GM19397 (cell line): ENCODE results near the gene AKAP12.
"Not testable (repeated sequence)": the region's sequence is repeated elsewhere in the genome, so short reads cannot be mapped to it uniquely, and the experiment has no call there.

Experiments
- ATAC-seq: cut with Tn5 transposase; IDR thresholded peaks from one replicate; pipeline ENCODE4 v1.9.1; 2021; ENCODE audit warnings: mild to moderate bottlenecking, moderate library complexity; ENCODE audit not compliant: unreplicated experiment

Gene AKAP12

DNA sequence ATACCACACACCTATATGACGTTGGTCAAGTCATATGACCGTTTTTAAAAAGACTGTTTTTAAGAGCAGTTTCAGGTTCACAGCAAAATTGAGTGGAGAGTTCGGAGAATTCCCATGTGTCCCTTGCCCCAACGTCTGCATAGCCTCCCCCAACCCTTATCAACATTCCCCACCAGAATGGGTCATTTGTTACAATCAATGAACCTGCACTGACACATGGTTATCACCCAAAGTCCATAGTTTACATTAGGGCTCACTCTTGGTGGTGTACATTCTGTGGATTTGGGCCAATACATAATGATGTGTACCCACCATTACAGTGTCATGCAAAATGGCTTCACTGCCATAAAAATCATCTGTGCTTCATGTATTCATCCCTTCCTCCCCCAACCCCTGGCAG lies 99.6 kb downstream of the AKAP12 start:
- ATAC-seq: no peak

DNA sequence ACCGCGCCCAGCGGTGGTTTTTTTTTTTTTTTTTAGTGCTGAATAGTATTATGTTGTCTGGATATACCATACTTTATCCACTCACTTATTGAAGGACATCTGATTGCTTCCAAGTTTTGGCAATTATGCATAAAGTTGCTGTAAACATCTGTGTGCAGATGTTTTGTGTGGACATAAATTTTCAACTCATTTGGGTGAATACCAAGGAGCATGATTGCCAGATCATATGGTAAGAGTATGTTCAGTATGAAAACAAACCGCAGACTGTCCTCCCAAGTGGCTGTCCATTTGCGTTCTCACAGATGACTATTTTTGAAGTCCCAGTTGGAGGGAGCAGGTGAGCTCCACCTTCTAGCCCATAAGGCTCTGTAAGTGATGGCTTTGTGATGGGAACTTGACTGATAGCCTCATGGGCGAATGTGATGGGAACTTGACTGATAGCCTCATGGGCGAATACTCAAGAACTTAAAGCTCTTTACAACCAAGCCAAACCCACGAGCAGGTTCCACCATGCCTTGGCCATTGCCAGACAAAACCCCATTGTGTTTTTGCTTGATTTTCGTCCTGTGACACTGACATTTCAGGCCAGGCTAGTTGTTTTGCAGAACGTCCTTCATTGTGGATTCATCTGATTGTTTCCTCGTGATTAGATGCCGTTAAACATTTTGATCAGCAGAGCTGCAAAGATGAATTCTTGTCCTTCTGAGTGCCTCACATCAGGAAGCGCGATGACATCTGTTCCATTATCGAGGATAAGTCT lies 100.6 kb downstream of the AKAP12 start:
- no peak for ATAC-seq

DNA sequence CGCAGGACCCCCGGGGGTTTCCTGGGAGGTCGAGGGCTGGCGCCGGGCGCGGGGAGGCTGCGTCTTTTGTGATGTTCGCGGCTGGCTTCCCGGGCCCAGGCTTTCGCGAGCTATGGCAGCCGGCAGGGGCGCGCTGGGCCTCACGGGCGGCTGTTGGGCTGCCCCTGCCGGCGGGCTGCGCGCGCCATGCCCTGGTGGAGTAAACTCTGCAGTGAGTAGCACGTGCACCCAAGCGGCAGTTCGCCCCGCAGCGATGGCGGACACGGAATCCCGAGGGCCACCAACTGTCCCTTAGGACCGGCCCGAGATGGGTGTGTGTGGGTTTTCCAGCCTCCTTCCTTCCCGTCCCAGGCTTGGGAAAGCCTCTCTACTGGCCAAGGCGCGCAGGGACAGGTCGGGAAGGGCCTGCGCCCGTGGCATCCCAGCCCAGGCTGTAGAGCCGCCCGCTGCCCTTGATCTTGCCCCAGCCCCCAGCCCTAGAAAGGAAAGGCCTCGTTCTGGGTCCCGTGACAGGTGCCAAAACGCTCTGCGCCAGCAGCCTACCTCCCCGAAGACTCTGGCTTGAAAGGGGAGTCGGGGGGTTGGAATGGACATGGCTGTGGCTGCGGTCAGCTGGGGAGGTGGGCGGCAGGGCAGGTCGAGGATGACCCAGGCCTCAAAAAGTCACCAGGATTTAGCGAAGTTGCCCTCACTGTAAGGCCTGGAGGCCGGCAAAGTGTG lies 101.9 kb downstream of the AKAP12 start:
- ATAC-seq: no peak

DNA sequence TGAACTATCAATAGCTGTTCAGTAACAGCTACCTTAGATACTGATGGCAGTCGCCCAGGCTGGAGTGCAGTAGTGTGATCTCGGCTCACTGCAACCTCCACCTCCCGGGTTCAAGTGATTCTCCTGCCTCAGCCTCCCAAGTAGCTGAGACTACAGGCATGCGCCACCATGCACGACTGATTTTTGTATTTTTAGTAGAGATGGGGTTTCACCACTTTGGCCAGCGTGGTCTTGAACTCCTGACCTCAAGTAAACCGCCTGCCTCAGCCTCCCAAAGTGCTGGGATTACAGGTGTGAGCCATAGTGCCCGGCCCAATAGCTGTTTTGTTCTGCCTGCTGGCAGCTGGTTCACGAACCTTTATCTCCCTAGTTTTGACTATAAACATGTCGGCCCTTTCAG lies 103.0 kb downstream of the AKAP12 start:
- not testable (repeated sequence) for ATAC-seq

DNA sequence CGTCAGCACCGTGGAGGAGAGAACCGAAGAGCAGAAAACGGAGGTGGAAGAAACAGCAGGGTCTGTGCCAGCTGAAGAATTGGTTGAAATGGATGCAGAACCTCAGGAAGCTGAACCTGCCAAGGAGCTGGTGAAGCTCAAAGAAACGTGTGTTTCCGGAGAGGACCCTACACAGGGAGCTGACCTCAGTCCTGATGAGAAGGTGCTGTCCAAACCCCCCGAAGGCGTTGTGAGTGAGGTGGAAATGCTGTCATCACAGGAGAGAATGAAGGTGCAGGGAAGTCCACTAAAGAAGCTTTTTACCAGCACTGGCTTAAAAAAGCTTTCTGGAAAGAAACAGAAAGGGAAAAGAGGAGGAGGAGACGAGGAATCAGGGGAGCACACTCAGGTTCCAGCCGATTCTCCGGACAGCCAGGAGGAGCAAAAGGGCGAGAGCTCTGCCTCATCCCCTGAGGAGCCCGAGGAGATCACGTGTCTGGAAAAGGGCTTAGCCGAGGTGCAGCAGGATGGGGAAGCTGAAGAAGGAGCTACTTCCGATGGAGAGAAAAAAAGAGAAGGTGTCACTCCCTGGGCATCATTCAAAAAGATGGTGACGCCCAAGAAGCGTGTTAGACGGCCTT lies 110.0 kb downstream of the AKAP12 start:
- ATAC-seq: no peak

DNA sequence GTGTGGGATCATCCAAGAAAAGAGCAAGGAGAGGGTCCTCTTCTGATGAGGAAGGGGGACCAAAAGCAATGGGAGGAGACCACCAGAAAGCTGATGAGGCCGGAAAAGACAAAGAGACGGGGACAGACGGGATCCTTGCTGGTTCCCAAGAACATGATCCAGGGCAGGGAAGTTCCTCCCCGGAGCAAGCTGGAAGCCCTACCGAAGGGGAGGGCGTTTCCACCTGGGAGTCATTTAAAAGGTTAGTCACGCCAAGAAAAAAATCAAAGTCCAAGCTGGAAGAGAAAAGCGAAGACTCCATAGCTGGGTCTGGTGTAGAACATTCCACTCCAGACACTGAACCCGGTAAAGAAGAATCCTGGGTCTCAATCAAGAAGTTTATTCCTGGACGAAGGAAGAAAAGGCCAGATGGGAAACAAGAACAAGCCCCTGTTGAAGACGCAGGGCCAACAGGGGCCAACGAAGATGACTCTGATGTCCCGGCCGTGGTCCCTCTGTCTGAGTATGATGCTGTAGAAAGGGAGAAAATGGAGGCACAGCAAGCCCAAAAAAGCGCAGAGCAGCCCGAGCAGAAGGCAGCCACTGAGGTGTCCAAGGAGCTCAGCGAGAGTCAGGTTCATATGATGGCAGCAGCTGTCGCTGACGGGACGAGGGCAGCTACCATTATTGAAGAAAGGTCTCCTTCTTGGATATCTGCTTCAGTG lies 110.8 kb downstream of the AKAP12 start:
- no peak for ATAC-seq

DNA sequence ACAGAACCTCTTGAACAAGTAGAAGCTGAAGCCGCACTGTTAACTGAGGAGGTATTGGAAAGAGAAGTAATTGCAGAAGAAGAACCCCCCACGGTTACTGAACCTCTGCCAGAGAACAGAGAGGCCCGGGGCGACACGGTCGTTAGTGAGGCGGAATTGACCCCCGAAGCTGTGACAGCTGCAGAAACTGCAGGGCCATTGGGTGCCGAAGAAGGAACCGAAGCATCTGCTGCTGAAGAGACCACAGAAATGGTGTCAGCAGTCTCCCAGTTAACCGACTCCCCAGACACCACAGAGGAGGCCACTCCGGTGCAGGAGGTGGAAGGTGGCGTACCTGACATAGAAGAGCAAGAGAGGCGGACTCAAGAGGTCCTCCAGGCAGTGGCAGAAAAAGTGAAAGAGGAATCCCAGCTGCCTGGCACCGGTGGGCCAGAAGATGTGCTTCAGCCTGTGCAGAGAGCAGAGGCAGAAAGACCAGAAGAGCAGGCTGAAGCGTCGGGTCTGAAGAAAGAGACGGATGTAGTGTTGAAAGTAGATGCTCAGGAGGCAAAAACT lies 111.5 kb downstream of the AKAP12 start:
- ATAC-seq: no peak

DNA sequence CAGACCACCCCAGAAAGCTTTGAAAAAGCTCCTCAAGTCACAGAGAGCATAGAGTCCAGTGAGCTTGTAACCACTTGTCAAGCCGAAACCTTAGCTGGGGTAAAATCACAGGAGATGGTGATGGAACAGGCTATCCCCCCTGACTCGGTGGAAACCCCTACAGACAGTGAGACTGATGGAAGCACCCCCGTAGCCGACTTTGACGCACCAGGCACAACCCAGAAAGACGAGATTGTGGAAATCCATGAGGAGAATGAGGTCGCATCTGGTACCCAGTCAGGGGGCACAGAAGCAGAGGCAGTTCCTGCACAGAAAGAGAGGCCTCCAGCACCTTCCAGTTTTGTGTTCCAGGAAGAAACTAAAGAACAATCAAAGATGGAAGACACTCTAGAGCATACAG lies 112.0 kb downstream of the AKAP12 start:
- ATAC-seq: no peak

DNA sequence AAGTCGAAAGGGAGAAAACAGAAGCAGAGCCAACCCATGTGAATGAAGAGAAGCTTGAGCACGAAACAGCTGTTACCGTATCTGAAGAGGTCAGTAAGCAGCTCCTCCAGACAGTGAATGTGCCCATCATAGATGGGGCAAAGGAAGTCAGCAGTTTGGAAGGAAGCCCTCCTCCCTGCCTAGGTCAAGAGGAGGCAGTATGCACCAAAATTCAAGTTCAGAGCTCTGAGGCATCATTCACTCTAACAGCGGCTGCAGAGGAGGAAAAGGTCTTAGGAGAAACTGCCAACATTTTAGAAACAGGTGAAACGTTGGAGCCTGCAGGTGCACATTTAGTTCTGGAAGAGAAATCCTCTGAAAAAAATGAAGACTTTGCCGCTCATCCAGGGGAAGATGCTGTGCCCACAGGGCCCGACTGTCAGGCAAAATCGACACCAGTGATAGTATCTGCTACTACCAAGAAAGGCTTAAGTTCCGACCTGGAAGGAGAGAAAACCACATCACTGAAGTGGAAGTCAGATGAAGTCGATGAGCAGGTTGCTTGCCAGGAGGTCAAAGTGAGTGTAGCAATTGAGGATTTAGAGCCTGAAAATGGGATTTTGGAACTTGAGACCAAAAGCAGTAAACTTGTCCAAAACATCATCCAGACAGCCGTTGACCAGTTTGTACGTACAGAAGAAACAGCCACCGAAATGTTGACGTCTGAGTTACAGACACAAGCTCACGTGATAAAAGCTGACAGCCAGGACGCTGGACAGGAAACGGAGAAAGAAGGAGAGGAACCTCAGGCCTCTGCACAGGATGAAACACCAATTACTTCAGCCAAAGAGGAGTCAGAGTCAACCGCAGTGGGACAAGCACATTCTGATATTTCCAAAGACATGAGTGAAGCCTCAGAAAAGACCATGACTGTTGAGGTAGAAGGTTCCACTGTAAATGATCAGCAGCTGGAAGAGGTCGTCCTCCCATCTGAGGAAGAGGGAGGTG lies 112.9 kb downstream of the AKAP12 start:
- no peak for ATAC-seq

DNA sequence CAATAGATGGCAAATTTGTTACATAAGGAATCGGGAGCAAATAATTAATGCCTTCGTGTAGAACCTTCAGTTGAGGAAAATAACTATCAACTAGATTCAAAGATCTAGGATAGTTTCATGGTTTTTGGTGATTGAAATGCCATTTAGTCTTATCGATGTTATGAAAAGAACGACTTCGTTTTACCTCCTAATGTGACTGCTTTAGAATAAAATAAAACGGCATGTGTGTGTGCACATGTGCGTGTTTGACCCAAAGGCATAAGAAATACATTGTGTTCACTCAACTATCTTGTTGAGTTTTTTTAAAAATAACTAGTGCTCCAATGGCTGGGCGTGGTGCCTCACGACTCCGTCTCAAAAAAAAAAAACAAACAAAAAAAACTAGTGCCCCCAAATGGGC lies 114.0 kb downstream of the AKAP12 start:
- no peak for ATAC-seq

DNA sequence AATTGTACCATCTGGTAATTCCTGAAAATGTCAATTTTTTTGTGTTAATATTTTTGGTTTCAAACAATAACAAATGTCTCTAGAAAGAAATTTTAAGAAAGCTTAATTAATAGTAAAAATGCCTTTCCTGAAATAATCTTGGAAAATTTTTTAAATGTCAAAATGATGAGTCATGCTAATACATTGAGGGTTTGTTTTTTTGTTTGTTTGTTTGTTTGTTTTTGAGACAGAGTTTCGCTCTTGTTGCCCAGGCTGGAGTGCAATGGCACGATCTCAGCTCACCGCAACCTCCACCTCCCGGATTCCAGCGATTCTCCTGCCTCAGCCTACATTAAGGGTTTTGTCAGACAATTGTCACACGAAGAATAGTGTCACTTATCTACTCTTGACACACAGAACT lies 117.2 kb downstream of the AKAP12 start:
- not testable (repeated sequence) for ATAC-seq

DNA sequence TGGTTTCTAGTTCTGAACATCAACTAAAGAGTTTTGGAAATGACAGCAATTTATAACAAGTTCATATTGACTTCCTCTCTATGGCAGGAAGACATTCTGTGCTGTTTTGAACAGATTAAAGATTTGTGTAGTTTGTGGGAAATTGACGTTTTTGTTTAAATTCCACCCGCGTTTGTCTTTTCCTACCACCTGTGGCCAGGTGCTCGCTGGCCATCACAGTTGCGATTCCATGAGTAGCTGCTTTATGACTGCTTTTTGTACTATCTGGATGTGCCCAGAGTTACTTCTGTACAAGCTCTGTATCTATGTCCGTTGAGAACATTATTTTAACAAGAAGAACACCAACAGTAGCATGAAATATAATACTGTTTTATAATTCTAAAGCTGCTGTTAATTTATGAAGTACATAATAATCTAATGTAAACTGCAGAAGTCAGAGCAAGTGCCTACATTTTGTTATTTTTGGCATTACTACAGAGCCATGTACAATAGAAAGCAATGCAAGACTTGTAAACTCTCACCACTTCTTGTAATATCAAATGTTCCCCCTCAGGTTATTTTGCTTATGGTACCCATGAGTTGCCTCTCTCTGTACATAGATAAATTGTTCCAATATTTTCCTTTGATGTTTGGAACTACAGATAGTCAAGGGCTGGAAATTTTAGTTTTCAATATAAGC lies 118.1 kb downstream of the AKAP12 start:
- ATAC-seq: no peak

DNA sequence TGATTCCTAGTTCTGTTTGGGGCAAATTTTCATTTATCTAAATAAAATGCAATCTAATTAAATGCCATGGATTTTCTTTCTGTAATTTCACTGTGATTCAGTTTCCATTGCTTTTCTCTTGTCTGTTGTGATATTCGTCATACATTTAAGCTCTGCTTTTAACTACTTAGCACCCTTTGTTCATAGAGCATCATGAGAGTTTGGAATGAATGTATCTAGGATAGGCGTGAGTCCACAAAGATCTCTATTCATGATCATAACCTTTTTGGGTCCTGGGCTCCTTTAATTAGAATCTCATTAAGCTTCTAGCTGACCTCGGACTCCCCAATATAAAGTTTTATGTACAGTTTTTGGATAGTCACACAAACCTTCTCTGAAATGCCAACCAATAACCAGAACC lies 118.7 kb downstream of the AKAP12 start:
- ATAC-seq: no peak

DNA sequence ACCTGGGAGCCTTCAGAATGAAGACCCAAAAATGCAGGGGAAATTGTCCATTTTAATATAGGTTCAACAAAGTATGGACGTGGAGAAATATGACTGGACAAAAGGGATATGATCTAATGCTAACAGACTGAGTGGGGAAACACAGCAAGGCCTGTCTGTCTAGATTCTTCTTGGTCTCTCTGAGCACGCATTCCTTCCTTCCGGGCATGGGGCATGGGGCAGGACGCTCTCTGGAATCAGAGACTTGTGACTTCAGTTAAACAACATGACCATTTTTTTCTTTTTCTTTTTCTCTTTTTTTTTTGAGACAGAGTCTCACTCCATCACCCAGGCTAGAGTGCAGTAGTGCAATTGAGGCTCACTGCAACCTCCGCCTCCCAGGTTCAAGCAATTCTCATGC lies 119.7 kb downstream of the AKAP12 start:
- no peak for ATAC-seq

DNA sequence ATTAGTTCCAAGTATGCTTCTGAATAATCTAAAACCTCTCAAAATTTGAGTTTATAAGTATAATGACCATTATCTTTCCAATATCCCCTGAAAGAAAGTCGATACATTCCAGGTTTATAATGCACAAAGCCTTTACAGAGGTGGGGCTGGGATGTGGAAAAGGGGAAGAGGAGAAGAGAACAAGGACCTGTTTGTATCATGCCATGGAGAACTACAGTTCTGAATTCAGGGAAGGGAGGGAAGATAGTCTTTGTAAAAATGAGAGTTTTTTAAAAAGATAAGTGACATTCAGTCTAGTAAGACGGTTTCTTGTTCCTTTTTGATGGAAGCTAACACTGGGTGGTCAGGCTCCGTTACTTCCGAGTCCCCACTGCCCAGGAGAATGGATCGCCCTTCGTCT lies 125.5 kb downstream of the AKAP12 start:
- no peak for ATAC-seq

DNA sequence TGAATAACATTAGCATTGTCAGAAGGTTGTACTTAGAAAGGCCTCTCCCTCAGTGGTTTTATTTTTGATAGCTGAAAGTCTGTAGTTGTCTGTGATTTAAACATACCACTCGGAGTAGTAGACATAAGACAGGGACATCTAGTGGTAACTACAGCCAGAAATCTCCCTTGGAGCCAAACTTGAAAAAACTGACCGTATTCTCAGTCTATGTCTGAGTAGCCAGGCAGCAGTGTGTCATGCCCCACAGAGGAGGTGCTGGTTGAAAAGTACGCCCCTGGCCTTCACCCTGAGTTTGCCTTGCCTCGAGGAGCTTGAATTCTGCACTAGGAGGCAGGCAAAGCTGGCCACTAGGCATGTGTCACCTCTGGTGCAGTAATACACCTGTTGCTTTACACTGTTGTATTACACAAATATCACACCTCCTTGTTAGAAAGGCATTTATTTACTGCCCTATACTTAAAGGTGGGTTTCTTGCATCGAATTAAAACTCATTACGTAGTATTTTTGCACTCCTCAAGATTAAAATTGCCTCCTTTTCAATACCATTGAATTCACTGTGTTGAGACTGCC lies 130.8 kb downstream of the AKAP12 start:
- ATAC-seq: no peak

DNA sequence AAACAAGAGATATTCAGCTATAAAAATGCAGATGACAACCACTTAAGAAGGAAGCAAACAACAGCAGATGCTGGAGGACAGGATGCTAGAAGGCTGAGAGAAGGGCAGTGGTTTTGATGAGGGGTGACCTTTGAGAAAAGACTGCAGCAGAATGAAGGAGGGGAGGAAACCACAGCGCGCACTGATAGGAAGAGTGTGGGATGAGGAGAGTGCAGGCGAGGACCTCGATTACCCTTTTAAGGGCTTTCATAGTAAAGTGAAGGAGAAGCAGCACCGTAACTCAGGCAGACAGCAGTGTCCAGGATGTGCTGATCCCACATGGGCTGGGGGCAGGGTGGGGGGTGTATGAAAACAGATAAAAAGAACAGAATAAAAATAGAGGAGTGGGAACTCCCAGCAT lies 132.4 kb downstream of the AKAP12 start:
- ATAC-seq: no peak

DNA sequence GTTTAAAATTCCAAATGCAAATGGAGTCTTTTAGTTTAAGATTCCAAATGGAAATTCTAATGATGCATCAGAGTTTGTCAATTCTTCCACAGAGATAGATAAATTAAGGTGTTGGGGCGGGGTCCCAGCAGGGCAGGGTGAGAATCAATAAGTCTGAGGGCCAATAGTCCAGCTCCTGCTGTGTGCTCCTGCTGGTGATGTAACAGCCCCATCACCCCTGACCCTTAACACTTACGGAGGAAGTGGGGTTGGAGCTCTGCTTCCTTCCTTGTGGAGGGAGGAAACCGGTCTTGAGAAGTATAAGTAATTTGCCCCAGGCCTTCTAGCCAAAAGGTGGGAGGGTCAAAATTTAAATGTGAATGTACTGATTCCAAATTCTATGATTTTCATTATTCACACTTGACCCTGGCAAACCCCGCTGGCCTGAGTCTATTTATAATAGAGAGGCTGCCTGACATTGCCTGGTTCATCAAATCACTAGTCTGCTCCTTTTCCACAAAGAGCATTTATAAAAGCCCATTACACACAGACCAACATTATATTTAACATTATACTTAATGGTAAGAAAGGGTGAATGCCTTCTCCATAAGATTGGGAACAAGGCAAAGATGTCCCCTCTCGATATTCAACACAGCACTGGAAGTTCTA lies 134.4 kb downstream of the AKAP12 start:
- ATAC-seq: no peak

DNA sequence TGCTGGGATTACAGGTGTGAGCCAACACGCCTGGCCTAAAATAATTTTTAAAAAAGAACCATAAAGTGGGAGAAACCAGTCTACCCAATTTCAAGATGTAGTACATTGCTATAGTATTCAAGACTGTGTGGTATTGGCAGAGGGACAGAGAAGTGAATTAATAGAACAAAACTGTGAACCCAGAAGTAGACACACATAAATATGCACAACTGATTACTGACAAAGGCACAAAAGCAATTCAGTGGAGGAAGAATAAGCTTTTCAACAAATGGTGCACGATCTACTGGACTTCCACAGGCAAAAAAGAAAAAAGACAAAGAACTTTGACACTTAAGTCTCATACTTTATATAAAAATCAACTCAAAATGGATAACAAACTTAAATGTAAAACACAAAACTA lies 136.1 kb downstream of the AKAP12 start:
- no peak for ATAC-seq
